Loucy (cell line): ENCODE results near the gene VEGFD.

Experiments
- CTCF ChIP-seq: fragments of 200-600 bp; sonication (generic); conservative IDR thresholded peaks from 2 replicates; pipeline ENCODE4 v1.5.1; 2014; ENCODE audit warnings: mild to moderate bottlenecking, antibody characterized with exemption, low read length
- EZH2phosphoT487 ChIP-seq: fragments of 200-600 bp; IDR thresholded peaks from 2 replicates; pipeline ENCODE4 v1.6.1; 2018; ENCODE audit warnings: antibody characterized with exemption, mild to moderate bottlenecking, moderate library complexity, borderline replicate concordance

- TF ChIP-seq CTCF (no peak), EZH2phosphoT487 (no peak)
These were observed 20.3 kb upstream of the VEGFD start for GRCh38 chrX:15404401-15405096.
